ENCODE data around the gene HERC6.
"Not testable (repeated sequence)": the region's sequence is repeated elsewhere in the genome, so short reads cannot be mapped to it uniquely, and the experiment has no call there.

HERC6 gene

GRCh38 chr4:88448211-88448765, 69.6 kb downstream of the HERC6 start:
- not testable (repeated sequence) for DNase-seq

GRCh38 chr4:88448889-88449288, 70.2 kb downstream of the HERC6 start:
- DNase-seq, result no peak

GRCh38 chr4:88449290-88449689, 70.6 kb downstream of the HERC6 start:
- no peak for DNase-seq

GRCh38 chr4:88451205-88451604, 72.6 kb downstream of the HERC6 start:
- DNase-seq, result no peak

GRCh38 chr4:88452912-88453311, 74.3 kb downstream of the HERC6 start:
- DNase-seq, result no peak

GRCh38 chr4:88456670-88457306, 78.1 kb downstream of the HERC6 start, which contains the start of gene HERC5:
Gene HERC5 (plus strand): TSS chr4:88457119. CDS start chr4:88457270, 151 bp downstream.
- peak; percentile 92 for DNase-seq

- DNase-seq, result peak; percentile 47
Measured at GRCh38 chr4:88457307-88458103, 78.9 kb downstream of the HERC6 start.

GRCh38 chr4:88458104-88458740, 79.6 kb downstream of the HERC6 start:
- DNase-seq, result no peak

- DNase-seq, result no peak
Measured at GRCh38 chr4:88465653-88466192, 87.1 kb downstream of the HERC6 start.

GRCh38 chr4:88467392-88467791, 88.7 kb downstream of the HERC6 start:
- no peak for DNase-seq

- no peak for DNase-seq
Measured at GRCh38 chr4:88477229-88477860, 98.7 kb downstream of the HERC6 start.

- DNase-seq, result no peak
Measured at GRCh38 chr4:88478247-88478646, 99.6 kb downstream of the HERC6 start.

- no peak for DNase-seq
Measured at GRCh38 chr4:88481537-88481936, 102.9 kb downstream of the HERC6 start.

GRCh38 chr4:88489100-88489761, 110.6 kb downstream of the HERC6 start:
- no peak for DNase-seq
